Ecto neural progenitor cell (in vitro differentiated cells): ENCODE results near the gene IER5.

Experiments
- DNase-seq: peaks from one replicate; pipeline ENCODE4 v3.0.0-alpha.2; 2018; ENCODE audit warnings: low spot score

The IER5 gene

DNA sequence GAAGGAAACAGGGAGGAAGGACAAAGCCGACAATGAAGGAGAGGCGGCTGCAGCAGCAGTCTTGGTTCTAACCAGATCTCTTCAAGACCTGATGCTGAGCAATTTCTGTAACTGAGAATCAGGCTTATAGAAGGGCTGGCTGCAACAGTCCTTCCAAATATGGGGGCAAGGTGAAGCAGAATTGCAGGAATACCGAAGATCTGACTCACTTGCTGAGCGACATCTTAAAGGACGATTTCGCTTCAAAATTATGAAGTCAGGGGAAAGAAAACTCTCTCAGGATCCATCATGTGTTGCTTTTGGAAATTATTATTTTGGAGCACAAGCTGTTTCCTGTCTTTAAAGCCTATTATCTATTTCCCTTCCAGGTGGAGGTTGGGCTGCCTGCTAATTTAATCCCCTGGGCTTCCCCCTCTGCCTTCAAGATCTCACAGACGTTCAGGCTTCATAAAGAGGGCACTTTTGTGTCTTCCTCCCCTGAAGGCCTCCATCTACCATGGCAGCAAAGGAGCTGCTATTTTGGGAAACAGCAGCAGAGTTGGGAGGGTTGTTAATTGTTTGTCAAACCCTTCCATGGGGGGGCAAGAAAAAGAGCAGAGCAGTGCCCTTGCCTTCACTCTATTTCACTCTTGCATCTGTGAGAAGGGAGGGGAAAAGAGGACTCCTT is 10.8 kb upstream of the IER5 start:
- no peak for DNase-seq

DNA sequence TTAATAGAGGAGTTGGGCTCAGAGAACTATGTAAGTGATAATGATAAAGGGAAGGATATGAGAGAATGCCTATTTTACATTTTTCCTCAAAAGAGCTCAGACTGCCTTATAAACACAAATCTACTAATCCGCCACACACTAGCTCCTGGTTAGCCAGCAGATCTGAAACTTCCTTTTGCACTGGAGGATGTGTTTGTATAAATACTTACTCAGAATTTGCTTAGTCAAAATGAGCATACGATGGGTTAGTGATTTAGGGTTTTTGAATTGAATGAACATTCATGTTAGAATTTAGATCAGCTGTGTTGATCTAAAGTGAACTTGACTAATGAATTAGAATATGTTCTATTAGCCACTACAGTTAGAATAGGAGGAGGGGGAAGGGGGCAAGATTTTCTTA is 9.1 kb upstream of the IER5 start:
- DNase-seq = no peak

DNA sequence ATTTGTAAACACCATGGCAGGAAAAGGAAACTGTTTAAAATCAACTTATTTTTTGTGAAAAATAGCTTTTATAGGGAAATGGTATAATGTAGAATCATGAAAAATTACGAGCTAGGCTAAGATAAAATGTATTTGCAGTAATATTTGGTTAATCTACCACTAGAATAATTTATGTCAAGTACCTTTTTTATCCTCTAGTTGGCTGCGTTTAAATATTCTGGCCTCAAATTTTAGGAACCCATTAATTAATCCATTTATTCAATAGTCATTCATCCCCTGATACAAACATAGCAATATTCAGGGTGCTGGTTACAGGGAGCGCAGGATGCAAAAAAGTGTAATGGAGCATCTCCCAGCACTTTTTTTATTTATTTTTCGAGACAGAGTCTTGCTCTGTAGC is 8.6 kb upstream of the IER5 start:
- DNase-seq = no peak

DNA sequence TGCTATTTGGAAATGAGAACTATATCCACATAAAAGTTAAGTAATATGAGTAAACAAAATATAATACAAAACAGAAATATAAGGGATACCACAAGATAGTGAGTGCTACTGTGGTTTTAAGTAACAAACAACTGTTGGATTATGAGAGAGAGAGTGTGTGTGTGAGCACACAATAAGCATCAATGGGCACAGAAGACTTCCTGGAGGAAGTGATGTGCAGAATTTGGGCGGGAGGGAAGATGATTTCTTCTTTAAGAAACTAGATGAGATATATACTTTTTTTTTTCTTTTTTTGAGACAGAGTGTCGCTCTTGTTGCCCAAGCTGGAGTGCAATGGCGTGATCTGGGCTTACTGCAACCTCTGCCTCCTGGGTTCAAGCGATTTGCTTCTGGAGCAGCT is 7.9 kb upstream of the IER5 start:
- DNase-seq = no peak

DNA sequence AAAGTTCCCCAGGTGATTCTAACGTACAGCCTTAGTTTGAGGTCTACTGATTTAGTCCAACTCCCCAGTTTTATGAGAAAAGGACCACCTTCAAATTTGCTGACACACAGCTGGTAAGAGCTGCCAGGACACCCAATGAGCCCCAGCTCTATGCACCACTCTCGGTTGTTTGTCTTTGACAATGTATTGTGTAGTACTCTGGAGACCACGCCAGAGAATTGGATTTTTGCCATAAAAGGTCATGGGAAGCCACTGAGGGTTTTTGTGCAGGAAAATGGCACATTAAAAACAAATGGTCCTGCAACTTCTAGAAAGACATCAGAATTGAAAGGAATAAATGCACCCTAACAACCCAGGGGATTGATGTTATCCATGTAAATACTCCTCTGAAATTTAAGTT is 7.1 kb upstream of the IER5 start:
- no peak for DNase-seq

DNA sequence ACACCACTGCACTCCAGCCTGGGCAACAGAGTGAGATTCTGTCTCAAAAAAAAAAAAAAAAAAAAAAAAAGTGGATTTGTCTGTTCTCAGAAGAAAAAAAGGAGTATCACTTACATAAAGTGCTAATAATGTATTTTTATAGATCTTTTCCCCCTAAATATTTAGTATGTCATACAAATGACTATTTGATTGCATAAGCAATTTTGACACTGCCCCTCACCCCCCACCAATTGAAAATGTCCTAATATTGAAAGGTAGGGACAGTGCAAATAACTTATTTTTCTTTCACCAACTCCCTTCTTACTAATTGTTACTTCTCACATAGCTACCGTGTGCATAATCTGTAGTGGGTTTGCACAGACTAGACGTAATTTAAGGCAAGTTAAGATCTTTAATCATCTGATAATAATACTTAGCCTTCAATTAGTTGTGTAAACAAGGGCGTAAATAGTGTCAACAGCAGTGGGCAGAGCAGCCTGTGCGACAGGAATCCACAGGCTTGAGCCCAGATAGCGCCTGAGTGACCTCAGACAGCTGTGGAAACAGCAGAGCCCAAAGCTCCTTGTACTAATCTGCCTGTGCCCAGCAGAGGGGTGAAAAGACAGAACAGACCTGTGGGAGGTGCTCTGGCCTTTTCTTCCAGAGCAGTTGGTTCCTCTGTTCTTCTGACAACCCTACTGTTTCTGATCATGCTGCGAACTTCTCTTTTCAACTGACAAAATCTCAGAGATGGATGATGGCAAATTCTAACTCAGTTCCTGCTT is 4.5 kb upstream of the IER5 start:
- peak; percentile 60 for DNase-seq

DNA sequence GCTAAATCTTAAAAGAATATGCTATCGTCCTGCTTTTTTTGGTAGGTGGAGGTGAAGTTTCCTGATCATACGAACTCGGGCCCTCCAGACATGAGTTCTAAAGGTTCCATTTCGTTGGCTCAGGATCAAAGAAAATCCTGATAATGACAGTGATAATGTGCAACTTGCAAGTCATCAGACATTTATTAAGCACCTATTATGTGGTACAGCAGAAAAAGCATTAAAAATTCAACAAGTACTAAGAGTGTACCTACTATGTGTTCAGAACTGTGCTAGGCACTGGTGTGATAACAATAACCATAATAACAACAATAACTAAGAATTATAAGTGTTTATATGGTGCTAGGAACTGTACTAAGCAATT is 3.9 kb upstream of the IER5 start:
- DNase-seq = no peak

DNA sequence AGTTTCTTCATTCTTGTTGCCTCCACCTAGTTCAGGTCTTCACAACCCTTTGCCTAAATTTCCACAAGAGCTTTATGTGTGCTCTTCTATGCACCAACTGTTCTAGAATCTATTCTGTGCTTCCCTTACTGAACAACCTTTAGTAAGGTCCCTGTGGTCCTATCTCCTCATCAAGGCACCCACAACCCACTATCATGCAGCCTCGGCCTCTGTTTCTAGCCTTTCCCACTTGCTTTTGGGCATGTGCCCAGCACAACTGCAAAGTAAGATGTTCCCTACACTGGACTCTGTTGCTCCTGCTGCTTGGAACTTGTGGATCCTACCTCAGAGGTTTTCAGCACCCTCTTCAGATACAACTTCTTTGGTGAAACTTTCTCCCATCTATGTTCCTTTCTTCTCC is 2.4 kb upstream of the IER5 start:
- DNase-seq = no peak

DNA sequence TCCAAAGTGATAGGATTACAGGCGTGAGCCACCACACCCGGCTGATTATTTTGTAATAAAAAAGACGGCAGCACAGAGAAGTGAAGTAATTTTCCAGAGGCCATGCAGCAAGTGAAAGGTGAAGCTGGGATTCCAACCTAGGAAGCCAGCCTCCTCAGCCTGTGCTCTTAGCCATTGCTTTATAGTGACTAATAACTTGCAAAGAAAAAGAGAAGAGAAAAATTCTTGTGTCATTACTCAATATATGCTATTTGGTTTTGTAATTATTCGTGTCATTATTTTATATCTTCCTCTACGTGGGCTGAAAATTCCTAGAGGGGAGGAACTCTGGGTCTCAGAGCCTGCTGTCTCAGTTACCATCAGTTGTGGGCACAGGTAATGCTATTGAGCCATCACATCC is 1.6 kb upstream of the IER5 start:
- no peak for DNase-seq

DNA sequence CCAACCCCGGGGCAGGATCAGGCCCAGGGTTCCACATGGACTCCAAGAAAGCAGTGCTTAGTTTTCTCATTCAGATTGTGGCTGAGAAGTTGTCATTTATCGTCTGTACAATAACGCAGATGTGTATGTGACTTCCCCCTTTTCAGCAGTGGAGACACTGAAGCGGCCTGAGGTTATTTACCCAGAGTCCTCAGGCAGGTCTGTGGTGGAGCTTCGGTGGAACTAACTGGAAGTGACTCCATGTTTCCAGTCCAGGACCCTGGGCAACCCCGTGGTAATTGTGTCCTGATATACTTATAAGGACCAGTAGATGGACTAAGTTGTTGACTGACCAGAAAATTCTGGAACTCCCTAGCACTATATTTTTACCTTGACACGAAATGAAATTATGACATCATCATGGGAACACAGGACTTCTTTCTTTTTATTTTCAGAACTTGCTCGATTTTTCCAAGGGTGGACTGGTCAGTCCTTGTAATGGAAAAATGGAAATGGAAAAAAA is 1.0 kb upstream of the IER5 start:
- no peak for DNase-seq

DNA sequence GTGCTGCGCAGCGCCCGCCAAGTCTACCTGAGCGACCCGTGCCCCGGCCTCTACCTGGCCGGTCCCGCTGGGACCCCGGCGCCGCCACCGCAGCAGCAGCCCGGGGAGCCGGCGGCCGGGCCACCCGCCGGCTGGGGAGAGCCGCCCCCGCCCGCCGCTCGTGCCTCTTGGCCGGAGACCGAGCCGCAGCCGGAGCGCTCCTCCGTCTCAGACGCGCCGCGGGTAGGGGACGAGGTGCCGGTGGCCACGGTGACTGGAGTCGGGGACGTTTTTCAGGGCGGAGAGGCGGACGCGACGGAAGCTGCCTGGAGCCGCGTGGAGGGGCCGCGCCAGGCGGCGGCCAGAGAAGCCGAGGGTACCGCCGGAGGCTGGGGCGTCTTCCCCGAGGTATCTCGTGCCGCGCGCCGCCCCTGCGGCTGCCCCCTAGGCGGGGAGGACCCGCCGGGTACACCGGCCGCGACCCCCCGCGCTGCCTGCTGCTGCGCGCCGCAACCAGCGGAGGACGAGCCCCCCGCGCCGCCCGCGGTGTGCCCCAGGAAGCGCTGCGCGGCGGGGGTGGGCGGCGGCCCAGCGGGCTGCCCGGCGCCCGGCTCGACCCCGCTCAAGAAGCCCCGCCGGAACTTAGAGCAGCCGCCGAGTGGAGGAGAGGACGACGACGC is 646 bp downstream of the IER5 start:
- DNase-seq = peak; percentile 69

DNA sequence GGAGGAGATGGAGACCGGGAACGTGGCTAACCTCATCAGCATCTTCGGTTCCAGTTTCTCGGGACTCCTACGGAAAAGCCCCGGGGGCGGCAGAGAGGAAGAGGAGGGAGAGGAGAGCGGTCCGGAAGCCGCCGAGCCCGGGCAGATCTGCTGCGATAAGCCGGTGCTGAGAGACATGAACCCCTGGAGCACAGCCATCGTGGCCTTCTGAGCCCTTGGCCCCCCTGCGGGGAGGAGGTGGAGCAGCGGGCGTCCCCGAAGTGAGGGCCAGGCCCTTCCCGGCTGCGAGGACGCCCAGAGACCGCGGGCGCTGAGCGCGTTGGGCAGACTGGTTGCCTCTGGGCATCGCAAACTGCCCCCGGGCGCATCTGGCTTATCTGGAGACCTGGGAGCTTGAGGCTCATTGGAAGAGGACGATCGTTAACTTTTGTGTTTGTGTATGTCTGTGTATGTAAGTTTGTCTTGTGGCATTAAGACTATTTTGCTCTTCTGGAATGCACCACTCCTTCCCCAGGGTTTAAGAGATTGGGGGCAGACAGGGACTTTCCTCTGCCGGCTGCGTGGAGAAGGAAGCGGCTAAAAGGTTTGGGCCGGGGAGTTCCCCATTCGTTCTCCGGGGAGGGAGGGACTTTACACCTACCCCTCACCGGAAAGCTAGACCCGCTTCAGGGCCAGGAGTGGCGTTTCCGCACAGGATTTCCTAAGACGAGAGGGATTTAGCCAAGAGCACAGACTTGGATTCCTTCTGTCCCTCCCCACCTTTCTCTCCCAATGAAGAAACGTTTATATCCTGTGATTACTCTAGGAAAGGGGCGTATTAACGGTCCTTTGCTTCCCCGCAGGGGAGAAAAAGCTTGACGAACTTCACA is 1.4 kb downstream of the IER5 start:
- peak; percentile 79 for DNase-seq

DNA sequence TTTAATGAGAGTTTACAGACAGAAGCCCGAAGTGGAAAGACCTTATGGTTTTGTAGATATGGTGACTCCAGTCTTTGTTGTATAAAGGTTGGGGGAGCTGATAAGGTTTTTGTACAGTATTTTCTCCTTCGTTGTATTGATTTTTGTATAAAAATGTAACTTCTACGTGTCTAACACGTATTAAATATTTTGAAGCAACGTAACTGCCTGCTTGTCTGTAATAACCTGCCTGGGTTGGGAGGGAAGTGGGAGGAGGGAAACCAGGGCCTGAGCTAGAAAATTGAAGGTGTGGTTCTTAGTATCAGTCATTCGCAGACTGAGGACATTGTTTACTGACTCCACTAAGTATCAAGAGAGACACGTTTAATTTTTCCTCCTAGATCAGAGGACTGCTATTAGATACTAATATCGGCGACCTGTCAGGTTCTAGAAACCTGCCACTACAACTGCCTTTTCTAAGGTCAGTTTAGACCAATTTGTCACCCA is 2.2 kb downstream of the IER5 start:
- DNase-seq = no peak

DNA sequence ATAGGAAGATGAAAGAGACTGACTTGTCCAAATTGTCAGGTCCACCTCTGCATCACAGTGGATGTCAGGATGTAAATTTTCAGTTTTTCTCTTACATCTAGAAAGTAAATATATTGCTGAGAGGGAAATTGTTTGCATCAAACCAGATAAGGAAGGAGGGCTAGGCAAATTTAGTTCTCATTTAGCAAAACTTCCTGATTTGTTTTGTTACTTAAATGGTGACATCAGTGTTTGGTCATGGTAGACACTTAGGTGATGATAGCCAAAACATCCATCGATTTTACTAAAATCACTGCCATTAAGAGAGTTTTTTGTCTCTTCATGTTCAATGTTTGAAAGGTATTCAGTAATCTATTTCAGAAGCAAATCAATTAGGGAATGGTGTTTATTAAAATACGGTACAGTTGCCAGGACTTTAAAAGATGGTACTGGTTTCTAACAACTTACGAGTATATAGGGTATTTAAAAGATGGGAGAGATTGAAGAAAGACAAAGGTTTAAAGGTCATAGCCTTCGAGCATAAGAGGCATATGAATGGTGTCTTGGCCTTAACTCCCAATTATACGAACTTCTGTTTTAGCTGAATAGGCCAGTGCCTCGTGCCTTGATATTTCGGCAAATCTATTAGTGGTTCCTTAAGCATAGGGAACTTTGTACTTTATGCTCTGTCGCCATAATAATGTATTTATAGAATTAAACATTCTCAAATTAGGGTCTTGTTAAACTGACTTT is 3.0 kb downstream of the IER5 start:
- DNase-seq = no peak

DNA sequence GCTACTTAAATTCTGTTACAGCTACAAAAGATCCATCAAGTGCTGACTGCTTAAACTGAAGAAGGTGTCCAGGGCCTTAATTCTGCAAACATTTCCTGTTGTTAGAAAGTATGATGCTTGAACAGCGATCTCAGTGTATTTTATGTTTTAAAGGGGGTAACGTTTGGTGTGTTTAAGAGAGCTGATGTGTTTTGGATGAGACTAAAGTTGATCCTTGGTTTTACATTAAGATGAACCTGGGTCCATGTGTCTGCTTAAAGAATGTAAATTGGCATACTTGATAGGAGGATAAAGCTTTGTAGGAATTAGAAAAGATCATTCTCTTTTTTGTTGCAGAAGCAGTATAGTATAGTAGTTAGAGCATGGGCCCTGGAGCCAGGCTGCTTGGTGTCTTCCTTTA is 3.6 kb downstream of the IER5 start:
- no peak for DNase-seq

DNA sequence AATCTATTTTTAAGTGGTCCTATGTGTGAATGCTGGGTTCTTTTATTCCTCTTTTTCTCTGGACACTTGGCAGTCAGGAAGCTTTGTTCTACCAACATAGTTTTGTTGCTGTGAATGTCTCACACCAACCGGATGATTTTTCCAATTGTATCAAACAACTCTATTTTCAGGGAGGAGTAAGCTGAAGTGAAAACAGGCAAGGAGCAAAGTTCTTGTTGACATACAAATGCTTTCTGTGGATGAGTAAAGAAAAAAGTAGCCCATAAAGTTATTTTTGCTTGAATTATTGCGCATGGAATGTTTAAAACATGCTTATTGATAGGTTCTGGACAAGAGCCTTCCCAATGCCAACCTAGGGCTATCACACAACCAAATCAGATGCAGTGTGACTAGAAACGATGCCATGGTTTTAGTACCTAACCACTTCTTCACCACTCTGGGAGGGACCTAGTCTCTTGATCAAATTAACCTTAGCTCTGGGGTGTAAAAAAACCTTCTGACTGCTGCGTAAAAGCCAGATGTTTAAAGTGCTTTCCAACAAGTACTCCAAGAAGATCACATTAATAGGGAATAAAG is 4.5 kb downstream of the IER5 start:
- DNase-seq = no peak

DNA sequence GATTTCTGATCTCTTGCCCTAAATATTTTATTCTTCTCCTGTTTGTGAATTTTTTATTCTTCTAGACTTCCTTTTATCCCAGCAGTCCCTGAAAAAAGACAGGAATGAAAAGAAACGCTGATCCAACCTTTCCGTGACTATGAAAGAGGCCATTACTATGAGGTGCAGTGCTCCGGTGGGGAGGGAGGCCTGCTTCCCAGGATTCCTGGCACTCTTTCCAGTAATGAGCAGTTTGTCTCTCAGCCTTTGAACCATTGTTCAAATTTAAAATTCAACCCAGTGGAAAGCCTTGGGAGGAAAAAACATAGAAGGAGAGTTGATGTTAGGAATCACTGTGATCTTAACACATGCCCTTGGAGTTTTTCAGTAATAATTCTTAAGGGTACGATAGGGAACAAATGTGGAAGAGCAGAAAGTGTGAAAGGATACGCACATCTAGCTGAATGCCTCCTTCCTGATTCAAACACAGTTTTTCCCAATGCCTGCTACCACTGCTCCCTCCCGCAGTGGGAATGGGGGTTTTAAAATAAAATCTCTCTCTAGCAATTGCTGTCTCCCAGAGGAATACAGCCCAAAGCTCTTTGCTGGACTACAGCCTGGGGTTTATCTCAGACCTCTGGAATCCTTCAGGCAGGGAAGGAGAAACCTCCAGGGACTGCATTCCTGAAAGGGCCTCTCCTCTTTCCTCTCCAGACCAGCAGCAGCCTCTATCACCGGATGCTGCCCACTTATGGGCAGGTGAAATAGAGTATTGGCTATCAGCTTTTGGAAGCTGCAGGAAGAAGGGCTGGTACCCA is 6.1 kb downstream of the IER5 start:
- DNase-seq = no peak

DNA sequence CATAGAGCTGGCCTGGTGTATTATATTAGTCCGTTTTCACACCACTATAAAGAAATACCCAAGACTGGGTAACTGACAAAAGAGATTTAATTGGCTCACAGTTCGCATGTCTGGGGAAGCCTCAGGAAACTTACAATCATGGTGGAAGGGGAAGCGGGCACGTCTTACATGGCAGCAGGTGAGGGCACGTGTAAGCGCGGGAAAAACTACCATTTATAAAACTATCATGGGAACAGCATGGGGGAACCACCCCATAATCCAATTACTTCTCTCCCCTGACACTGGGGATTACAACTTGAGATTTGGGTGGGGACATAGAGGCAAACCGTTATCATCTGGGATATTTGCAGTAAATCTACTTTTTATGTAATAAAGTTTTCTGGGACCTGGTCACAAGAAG is 6.8 kb downstream of the IER5 start:
- DNase-seq = no peak

DNA sequence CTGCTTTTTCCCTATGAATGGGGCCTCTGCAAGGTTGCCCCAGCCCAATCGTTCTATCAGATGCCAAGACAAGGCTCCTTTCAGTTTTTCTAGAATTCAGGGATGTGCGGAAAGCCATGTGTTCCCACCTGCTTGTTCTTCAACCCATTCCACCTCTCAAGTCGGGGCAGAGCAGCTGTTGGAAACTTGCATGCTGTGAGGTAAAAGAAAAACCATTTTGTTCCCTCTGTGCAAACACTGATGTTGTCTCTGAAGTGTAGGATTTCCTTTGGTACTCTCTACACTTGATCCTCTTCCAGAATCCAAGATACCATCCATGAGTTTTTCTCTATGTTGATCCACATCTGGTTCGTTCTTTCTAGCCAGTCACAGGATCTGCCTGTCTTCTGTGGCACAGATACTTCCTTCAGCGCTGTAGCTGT is 7.3 kb downstream of the IER5 start:
- DNase-seq = no peak

DNA sequence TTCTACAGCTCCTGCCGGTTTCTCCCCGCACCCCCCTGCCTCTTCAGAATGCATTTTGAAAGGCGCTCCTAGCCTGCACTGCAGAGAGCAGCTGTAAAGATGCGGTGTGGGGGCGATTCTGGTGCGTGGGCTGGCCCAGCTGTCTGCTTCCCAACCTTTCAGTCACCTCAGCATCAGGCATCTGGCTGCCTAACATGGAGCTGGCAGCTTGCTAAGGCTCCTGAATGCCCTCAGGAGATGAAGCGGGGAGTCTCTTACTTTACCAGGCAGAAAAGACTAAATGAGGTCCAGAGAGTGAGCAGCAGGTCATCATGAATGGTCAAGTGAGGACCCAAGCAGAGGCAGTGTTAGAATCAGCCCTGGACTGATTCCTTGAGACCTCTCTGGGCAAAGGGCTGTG is 8.7 kb downstream of the IER5 start:
- no peak for DNase-seq
